H1 (cell line): ENCODE data around the gene PEAK3. TPM values are rescaled to one million over a fixed set of nuclear protein-coding genes. Genes with fewer than 3 reads are reported as not detected.
A peak's percentile ranks its signal among the peaks of the same experiment; 100 is the strongest.

ENCODE experiments used
- CTCF ChIA-PET: fragments of 300-600 bp; sonication (Branson Sonifier 250); formaldehyde crosslinking; loops from one replicate; lab custom pipeline; 2021; ENCODE audit not compliant: partially characterized antibody; lab: Charles Lee
- POLR2A ChIA-PET: fragments of 300-600 bp; sonication (Branson Sonifier 250); formaldehyde crosslinking; loops from one replicate; lab custom pipeline; 2021; ENCODE audit warnings: inconsistent platforms; ENCODE audit not compliant: partially characterized antibody; lab: Charles Lee
- DNase-seq, 2 experiments: peaks; one replicate each; pipeline versions ENCODE4 v3.0.0 to v3.0.0-alpha.2; 2010 to 2022; ENCODE audit warnings: low spot score in 2 of 2, low read depth in 1 of 2, mixed read lengths in 1 of 2
- FAIRE-seq: peaks from 2 replicates; lab custom pipeline; 2011; peaks lifted over from hg19 to GRCh38; lab: Jason Lieb, UNC
- H2AFZ ChIP-seq: 2 replicates; pipeline ENCODE4 v1.8.1; 2012; ENCODE audit warnings: low read length, inconsistent platforms
- H2AK5ac ChIP-seq: 2 replicates; pipeline ENCODE4 v1.6.1; 2013; ENCODE audit warnings: low read depth, low read length
- H2BK120ac ChIP-seq: replicated peaks from 2 replicates; pipeline ENCODE3; 2013; ENCODE audit warnings: low read depth, low read length, inconsistent platforms
- H2BK12ac ChIP-seq: 2 replicates; pipeline ENCODE4 v1.6.1; 2013; ENCODE audit warnings: low read depth, low read length
- H2BK15ac ChIP-seq: 2 replicates; pipeline ENCODE4 v1.6.1; 2013; ENCODE audit warnings: low read length
- H2BK20ac ChIP-seq: 2 replicates; pipeline ENCODE4 v1.6.1; 2013; ENCODE audit warnings: low read length
- H2BK5ac ChIP-seq: 2 replicates; pipeline ENCODE4 v1.6.1; 2013; ENCODE audit warnings: low read depth, low read length
- H3K14ac ChIP-seq: 2 replicates; pipeline ENCODE4 v1.6.1; 2013; ENCODE audit warnings: inconsistent platforms; ENCODE audit not compliant: insufficient read length
- H3K18ac ChIP-seq: 2 replicates; pipeline ENCODE4 v1.6.1; 2013; ENCODE audit warnings: low read length; ENCODE audit errors: extremely low read depth
- H3K23ac ChIP-seq: 2 replicates; pipeline ENCODE4 v1.6.1; 2013; ENCODE audit warnings: inconsistent platforms; ENCODE audit not compliant: insufficient read length
- H3K23me2 ChIP-seq: 2 replicates; pipeline ENCODE4 v1.6.1; 2013; ENCODE audit warnings: low read depth, low read length
- H3K27ac ChIP-seq: 2 replicates; pipeline ENCODE4 v1.6.1; 2011; ENCODE audit warnings: low read depth, low read length, inconsistent platforms
- H3K27me3 ChIP-seq, 4 experiments: replicated peaks in 1 of 4; 1 replicate in 1 of 4; 2 replicates in 3 of 4; pipeline versions ENCODE4 v1.6.1 to v1.8.1; 2011 to 2013; ENCODE audit warnings: low read length in 3 of 4, mild to moderate bottlenecking in 3 of 4, inconsistent platforms in 2 of 4, mixed read lengths in 2 of 4, moderate library complexity in 1 of 4; ENCODE audit not compliant: control insufficient read depth in 3 of 4, insufficient read depth in 3 of 4; ENCODE audit errors: extremely low read depth in 1 of 4
- H3K36me3 ChIP-seq, 4 experiments: 2 replicates each; pipeline versions ENCODE4 v1.6.1 to v1.8.1; 2011 to 2013; ENCODE audit warnings: mild to moderate bottlenecking in 4 of 4, low read length in 3 of 4, moderate library complexity in 2 of 4, control low read depth in 1 of 4, inconsistent platforms in 1 of 4; ENCODE audit not compliant: insufficient read depth in 4 of 4, control insufficient read depth in 2 of 4
- H3K4ac ChIP-seq: replicated peaks from 2 replicates; pipeline ENCODE3; 2013; ENCODE audit warnings: low read length, low read depth, mixed read lengths, inconsistent platforms; ENCODE audit not compliant: insufficient read length
- H3K4me1 ChIP-seq, 4 experiments: replicated peaks in 1 of 4; 1 replicate in 1 of 4; 2 replicates in 3 of 4; pipeline versions ENCODE4 v1.6.1 to v1.8.1; 2011 to 2013; ENCODE audit warnings: low read length in 3 of 4, inconsistent platforms in 2 of 4, mixed read lengths in 1 of 4; ENCODE audit not compliant: insufficient read depth in 4 of 4, control insufficient read depth in 3 of 4
- H3K4me2 ChIP-seq, 2 experiments: 2 replicates each; pipeline versions ENCODE4 v1.6.1 to v1.8.1; 2011 to 2013; ENCODE audit warnings: low read depth in 2 of 2, low read length in 2 of 2, control low read depth in 1 of 2, inconsistent platforms in 1 of 2, mild to moderate bottlenecking in 1 of 2; ENCODE audit not compliant: insufficient read depth in 1 of 2
- H3K4me3 ChIP-seq, 4 experiments: fragments of 200-600, 300-600 bp in 1 of 4; sonication (generic), shearing (Covaris generic), sonication (Bioruptor Twin) in 1 of 4; 2 replicates each; pipeline versions ENCODE4 v1.5.1 to v1.8.1; 2011 to 2016; ENCODE audit warnings: low read length in 4 of 4, low read depth in 3 of 4, control low read depth in 2 of 4, inconsistent platforms in 2 of 4, mild to moderate bottlenecking in 2 of 4, mixed read lengths in 1 of 4, moderate library complexity in 1 of 4; ENCODE audit not compliant: insufficient read depth in 2 of 4; ENCODE audit errors: extremely low read depth in 1 of 4
- H3K56ac ChIP-seq: replicated peaks from 2 replicates; pipeline ENCODE3; 2013; ENCODE audit warnings: low read depth, mild to moderate bottlenecking, mixed read lengths, low read length, inconsistent platforms; ENCODE audit not compliant: insufficient read length
- H3K79me1 ChIP-seq: 2 replicates; pipeline ENCODE4 v1.6.1; 2013; ENCODE audit warnings: low read depth, low read length, control low read depth
- H3K79me2 ChIP-seq, 2 experiments: 2 replicates each; pipeline versions ENCODE4 v1.6.1 to v1.8.1; 2012 to 2013; ENCODE audit warnings: low read length in 2 of 2, mild to moderate bottlenecking in 2 of 2, inconsistent platforms in 1 of 2; ENCODE audit not compliant: insufficient read depth in 2 of 2, control insufficient read depth in 1 of 2
- H3K9ac ChIP-seq, 4 experiments: replicated peaks in 1 of 4; 1 replicate in 1 of 4; 2 replicates in 3 of 4; pipeline versions ENCODE4 v1.6.1 to v1.8.1; 2011 to 2013; ENCODE audit warnings: low read depth in 3 of 4, low read length in 3 of 4, control low read depth in 2 of 4, mild to moderate bottlenecking in 2 of 4, moderate library complexity in 2 of 4, inconsistent platforms in 1 of 4; ENCODE audit errors: extremely low read depth in 1 of 4
- H3K9me3 ChIP-seq, 2 experiments: 2 replicates each; pipeline versions ENCODE4 v1.6.1 to v1.8.1; 2012 to 2013; ENCODE audit warnings: mild to moderate bottlenecking in 2 of 2, moderate library complexity in 2 of 2, control low read depth in 1 of 2, inconsistent platforms in 1 of 2, low read depth in 1 of 2, low read length in 1 of 2, mixed read lengths in 1 of 2; ENCODE audit not compliant: insufficient read depth in 2 of 2
- H4K20me1 ChIP-seq, 2 experiments: replicated peaks in 1 of 2; 2 replicates each; pipeline versions ENCODE3 to v1.8.1; 2011 to 2013; ENCODE audit warnings: inconsistent platforms in 2 of 2, low read length in 2 of 2, mild to moderate bottlenecking in 1 of 2; ENCODE audit not compliant: insufficient read depth in 2 of 2, control insufficient read depth in 1 of 2
- H4K5ac ChIP-seq: 2 replicates; pipeline ENCODE4 v1.6.1; 2013; ENCODE audit warnings: low read length, low read depth, mixed read lengths, inconsistent platforms; ENCODE audit not compliant: insufficient read length
- H4K8ac ChIP-seq: 2 replicates; pipeline ENCODE4 v1.8.0; 2013; ENCODE audit warnings: mild to moderate bottlenecking, moderate library complexity, low read length, inconsistent platforms; ENCODE audit not compliant: insufficient read depth; ENCODE audit errors: extremely low read depth
- H4K91ac ChIP-seq: replicated peaks from 2 replicates; pipeline ENCODE3; 2013; ENCODE audit warnings: low read length, mixed read lengths, inconsistent platforms; ENCODE audit not compliant: insufficient read length
- CHD1 ChIP-seq: IDR thresholded peaks from 2 replicates; pipeline ENCODE4 v1.6.1; 2012; ENCODE audit warnings: low read depth, low read length, improper control_type of control experiment
- HDAC2 ChIP-seq, 2 experiments: fragments of 300-600 bp in 1 of 2; sonication (generic) in 1 of 2; IDR thresholded peaks; 2 replicates each; pipeline ENCODE4 v1.6.1; 2011 to 2012; ENCODE audit warnings: low read depth in 2 of 2, low read length in 2 of 2, mild to moderate bottlenecking in 2 of 2, moderate library complexity in 2 of 2, borderline replicate concordance in 1 of 2, inconsistent platforms in 1 of 2
- HDAC6 ChIP-seq: IDR thresholded peaks from one replicate; pipeline ENCODE4 v1.7.1; 2012; ENCODE audit warnings: low read depth, mild to moderate bottlenecking, inconsistent platforms, low read length, moderate library complexity
- POLR2A ChIP-seq, 2 experiments: IDR thresholded peaks; 1 replicate in 1 of 2; 2 replicates in 1 of 2; pipeline ENCODE4 v1.6.1; 2011; ENCODE audit warnings: low read depth in 2 of 2, low read length in 2 of 2, mild to moderate bottlenecking in 2 of 2; ENCODE audit errors: control extremely low read depth in 1 of 2
- SAP30 ChIP-seq: fragments of 300-600 bp; sonication (generic); IDR thresholded peaks from 2 replicates; pipeline ENCODE4 v1.7.1; 2012; ENCODE audit warnings: low read length, moderate library complexity, mild to moderate bottlenecking, inconsistent platforms; ENCODE audit not compliant: insufficient read depth, insufficient replicate concordance
- SIN3A ChIP-seq, 2 experiments: IDR thresholded peaks in 1 of 2; conservative IDR thresholded peaks in 1 of 2; 2 replicates each; pipeline ENCODE4 v1.6.1; 2011 to 2012; ENCODE audit warnings: low read length in 2 of 2, improper control_type of control experiment in 1 of 2, low read depth in 1 of 2, mild to moderate bottlenecking in 1 of 2
- TEAD4 ChIP-seq: IDR thresholded peaks from 2 replicates; pipeline ENCODE4 v1.6.1; 2012; ENCODE audit warnings: low read depth, low read length, inconsistent platforms, mixed read lengths
- WGBS, 2 experiments: shearing (Covaris generic) in 1 of 2; methylation state at CpG; one replicate each; pipeline versions ENCODE4 v1.1.6 to v1.1.7; 2013 to 2015; ENCODE audit warnings: low lambda C conversion rate in 2 of 2, mixed read lengths in 2 of 2, inconsistent platforms in 1 of 2, low coverage in 1 of 2, missing lambda C conversion rate in 1 of 2; ENCODE audit not compliant: insufficient replicate concordance in 2 of 2, insufficient coverage in 1 of 2, insufficient read length in 1 of 2; ENCODE audit errors: extremely low coverage in 1 of 2, missing lambda C conversion rate in 1 of 2; 5-methylcytosine and 5-hydroxymethylcytosine counted together
- polyA plus RNA-seq, 7 experiments: library from polyadenylated mRNA; depleted of rRNA in 3 of 7; stranded (reverse) in 5 of 7; unstranded in 2 of 7; fragments of >200 nt in 5 of 7; fragments of 200-250 nt in 2 of 7; gene quantifications; 1 replicate in 5 of 7; 2 replicates in 1 of 7; 4 replicates in 1 of 7; pipeline versions ENCODE4 v1.2.1 to v1.2.3, GENCODE V29; 2011 to 2013; ENCODE audit warnings: missing spikeins in 2 of 7, mixed read lengths in 2 of 7
- total RNA-seq: library from RNA; stranded (reverse); fragmentation: NEBNext Ultra II Directional; extraction: Animal tissue kit (Norgen Biotek cat#: 25700); gene quantifications from 2 replicates; pipeline ENCODE4 v1.2.1, GENCODE V29; 2021
- TF ChIP-seq, protein P1 (sequence below): IDR thresholded peaks from 2 replicates; pipeline ENCODE4 v1.6.1; 2012; ENCODE audit warnings: inconsistent platforms

Gene PEAK3
- total and polyA plus RNA-seq, 2 of the 8 experiments (the other 6 are each of a cell fraction or from before 2014, with no cell fraction given) = not detected

DNA sequence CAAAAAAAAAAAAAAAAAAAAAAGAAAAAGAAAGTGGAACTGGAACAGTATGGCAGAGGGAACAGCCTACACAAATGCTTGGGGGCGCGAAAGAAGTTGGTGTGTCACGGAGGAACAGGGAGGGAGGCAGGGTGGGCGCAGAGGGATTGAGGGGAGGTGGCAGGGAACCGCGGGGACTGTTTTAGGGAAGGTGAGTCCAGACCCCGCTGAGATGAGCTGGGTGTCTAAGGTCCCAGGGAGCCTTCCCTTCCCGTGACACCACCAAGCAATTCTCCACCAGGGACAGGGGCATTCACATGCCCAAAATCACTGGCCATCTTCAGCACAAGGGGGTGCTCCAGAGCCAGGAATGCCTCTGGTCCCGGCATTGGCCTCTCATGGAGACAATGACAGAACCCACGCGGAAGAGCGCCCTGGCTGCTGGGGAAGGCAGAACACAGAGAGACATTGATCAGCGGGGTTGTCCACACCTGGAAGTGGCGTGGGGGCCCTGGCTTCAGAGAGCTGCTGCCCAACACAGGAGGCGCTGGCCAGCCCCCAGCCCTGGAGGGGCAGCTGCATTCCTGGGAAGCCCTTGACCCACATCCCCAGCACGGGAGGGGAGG is 6.9 kb downstream of the PEAK3 start:
- POLR2A ChIA-PET = interaction anchor here (0.6 to 23.4 kb wide), 19 partner anchors 8 to 1986 kb away, joined by 3 to 330 read pairs (median 5); partner anchors contain the start of genes AMH, JSRP1 and PLEKHJ1
- CTCF ChIA-PET = interaction anchor here (0.6 to 6.2 kb wide), 38 partner anchors 9 to 348 kb away, joined by 3 to 106 read pairs (median 6); partner anchors contain the start of genes JSRP1, LSM7, PLEKHJ1 and SPPL2B
- TF ChIP-seq CHD1 (no peak), SAP30 (no peak), SIN3A (conservative IDR thresholded peaks at IDR 0.05 in 1 of 2, IDR thresholded peaks at IDR 0.05 in 1 of 2; ENCODE audit: low read depth in 1 of 2, low read length in 2 of 2) (peak; percentile 30 to 77; a peak in 2 of 4 replicates), POLR2A (IDR thresholded peaks at IDR 0.05; ENCODE audit: control extremely low read depth in 1 of 2, low read depth in 2 of 2, low read length in 2 of 2) (peak in 1 of 2 experiments; percentile 34; a peak in 1 of 3 replicates), HDAC2 (IDR thresholded peaks at IDR 0.05; ENCODE audit: borderline replicate concordance in 1 of 2, low read depth in 2 of 2, low read length in 2 of 2) (no peak), TEAD4 (peak; percentile 74), HDAC6 (no peak)
- TF ChIP-seq, protein P1, sequence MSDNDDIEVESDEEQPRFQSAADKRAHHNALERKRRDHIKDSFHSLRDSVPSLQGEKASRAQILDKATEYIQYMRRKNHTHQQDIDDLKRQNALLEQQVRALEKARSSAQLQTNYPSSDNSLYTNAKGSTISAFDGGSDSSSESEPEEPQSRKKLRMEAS = peak; percentile 53

More for the DNA sequence above, 6.9 kb downstream of the PEAK3 start:
- Histone ChIP-seq H2BK20ac (no peak overlapping the region), H4K8ac (peak overlapping the region; percentile 76), H3K27ac (peak overlapping the region; percentile 24; the same call in 1 of the 2 replicates), H3K79me2 (peaks cover 14 to 33% of the 10 kb centered on the region in 2 experiments; a peak in 3 of 4 replicates), H3K4me1 (peaks cover 0 to 17% (median 7%) of the 10 kb centered on the region in 4 experiments; a peak in 5 of 7 replicates), H3K4me3 (no peak overlapping the region; a peak in 1 of 8 replicates), H3K9ac (no peak overlapping the region), H3K9me3 (no peaks in the 10 kb centered on the region), H3K4me2 (no peak overlapping the region), H3K14ac (no peak overlapping the region), H3K36me3 (peaks cover 3 to 23% (median 9%) of the 10 kb centered on the region in 4 experiments; a peak in 5 of 8 replicates), H3K18ac (no peak overlapping the region), H3K23ac (no peak overlapping the region), H3K4ac (no peak overlapping the region), H3K79me1 (peaks cover 3% of the 10 kb centered on the region; the same call in 1 of the 2 replicates), H3K27me3 (no peaks in the 10 kb centered on the region), H3K56ac (no peak overlapping the region), H2AFZ (no peak overlapping the region), H4K91ac (peak overlapping the region; percentile 55), H2BK15ac (no peak overlapping the region), H2AK5ac (no peak overlapping the region), H4K5ac (no peak overlapping the region), H4K20me1 (peaks cover 20 to 27% of the 10 kb centered on the region in 2 experiments), H2BK5ac (no peak overlapping the region), H2BK120ac (no peak overlapping the region), H3K23me2 (peaks cover 5% of the 10 kb centered on the region; the same call in 1 of the 2 replicates), H2BK12ac (no peak overlapping the region)
- peak; percentile 48 for FAIRE-seq
- DNase-seq = peak in 1 of 2 experiments; percentile 84
- WGBS, 2 experiments = 65% methylated on average over 16 of the region's 16 CpGs; no CpG with 5 or more reads in 1 of the 2 experiments
